ENCODE measurements around the gene ETV2. TPM values are rescaled to one million over a fixed set of nuclear protein-coding genes. Genes with fewer than 3 reads are reported as not detected.
"Not testable (repeated sequence)": the region's sequence is repeated elsewhere in the genome, so short reads cannot be mapped to it uniquely, and the experiment has no call there.

Gene ETV2
- total RNA-seq, 1 donor from 2014 or later: 0.35 TPM

DNA sequence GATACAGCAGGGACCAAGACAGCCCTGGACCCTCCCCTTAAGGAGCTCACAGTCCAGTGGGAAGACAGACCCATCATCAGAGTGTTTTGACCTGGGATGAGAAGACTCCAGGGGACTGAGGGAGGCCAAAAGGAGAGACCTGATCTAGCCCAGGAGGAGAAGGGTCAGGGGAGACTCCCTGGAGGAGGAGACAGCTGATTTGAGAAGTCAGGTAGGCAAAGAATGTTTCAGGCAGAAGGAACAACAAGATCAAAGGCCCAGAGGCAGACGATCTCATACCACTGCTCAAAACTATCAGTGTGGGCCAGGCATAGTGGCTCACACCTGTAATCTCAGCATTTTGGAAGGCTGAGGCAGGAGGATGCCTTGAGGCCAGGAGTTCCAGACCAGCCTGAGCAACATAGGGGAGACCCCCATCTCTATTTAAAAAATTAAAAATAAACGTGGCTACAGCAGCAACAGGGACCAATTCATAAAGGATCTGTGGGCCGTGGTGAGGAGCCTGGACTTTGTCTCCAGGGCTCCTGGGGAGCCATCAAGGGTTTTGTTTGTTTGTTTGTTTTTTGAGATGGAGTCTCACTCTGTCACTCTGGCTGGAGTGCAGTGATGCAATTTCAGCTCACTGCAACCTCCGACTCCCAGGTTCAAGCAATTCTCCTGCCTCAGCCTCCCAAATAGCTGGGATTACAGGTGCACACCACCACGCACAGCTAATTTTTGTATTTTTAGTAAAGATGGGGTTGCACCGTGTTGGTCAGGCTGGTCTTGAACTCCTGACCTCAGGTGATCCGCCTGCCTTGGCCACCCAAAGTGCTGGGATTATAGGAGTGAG lies 4.4 kb downstream of the ETV2 start:
- no peak for DNase-seq (ENCODE audit: low read depth)
- TF ChIP-seq, protein P1, sequence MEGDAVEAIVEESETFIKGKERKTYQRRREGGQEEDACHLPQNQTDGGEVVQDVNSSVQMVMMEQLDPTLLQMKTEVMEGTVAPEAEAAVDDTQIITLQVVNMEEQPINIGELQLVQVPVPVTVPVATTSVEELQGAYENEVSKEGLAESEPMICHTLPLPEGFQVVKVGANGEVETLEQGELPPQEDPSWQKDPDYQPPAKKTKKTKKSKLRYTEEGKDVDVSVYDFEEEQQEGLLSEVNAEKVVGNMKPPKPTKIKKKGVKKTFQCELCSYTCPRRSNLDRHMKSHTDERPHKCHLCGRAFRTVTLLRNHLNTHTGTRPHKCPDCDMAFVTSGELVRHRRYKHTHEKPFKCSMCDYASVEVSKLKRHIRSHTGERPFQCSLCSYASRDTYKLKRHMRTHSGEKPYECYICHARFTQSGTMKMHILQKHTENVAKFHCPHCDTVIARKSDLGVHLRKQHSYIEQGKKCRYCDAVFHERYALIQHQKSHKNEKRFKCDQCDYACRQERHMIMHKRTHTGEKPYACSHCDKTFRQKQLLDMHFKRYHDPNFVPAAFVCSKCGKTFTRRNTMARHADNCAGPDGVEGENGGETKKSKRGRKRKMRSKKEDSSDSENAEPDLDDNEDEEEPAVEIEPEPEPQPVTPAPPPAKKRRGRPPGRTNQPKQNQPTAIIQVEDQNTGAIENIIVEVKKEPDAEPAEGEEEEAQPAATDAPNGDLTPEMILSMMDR (conservative IDR thresholded peaks at IDR 0.05; ENCODE audit: low read depth, low read length): no peak
- no peak overlapping the region for H3K4me3 ChIP-seq (ENCODE audit: low read depth, low read length)

- peak; percentile 76 for DNase-seq (ENCODE audit: low read depth)
- TF ChIP-seq, protein P1 (conservative IDR thresholded peaks at IDR 0.05; ENCODE audit: low read depth, low read length): no peak
- peak within 1 kb of the TSS; percentile 85 for H3K4me3 ChIP-seq (ENCODE audit: low read depth, low read length)
Measured at GRCh38 chr19:35648017-35648961, 6.7 kb downstream of the ETV2 start, which contains the start of gene COX6B1. TSS of gene COX6B1 (plus strand) at chr19:35648323. CDS start at chr19:35651244, 2,921 bp downstream.

DNA sequence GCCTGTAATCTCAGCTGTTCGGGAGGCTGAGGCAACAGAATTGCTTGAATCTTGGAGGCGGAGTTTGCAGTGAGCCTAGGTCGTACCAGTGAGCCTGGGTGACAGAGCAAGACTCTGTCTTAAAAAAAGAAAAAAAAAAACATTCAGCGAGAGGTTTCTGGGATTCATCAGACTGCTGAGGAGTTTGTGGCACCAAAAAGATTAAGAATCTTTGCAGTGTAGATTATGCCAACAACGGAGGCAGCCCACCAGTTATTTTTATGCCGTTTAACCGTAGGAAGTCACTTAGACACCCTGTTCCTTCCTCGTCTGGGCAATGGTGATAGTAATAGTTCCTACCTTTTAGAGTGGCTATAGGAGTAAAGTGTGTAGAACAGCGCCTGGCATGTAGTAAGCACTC lies 9.0 kb downstream of the ETV2 start:
- no peak for DNase-seq (ENCODE audit: low read depth)
- no peak overlapping the region for H3K4me3 ChIP-seq (ENCODE audit: low read depth, low read length)
- TF ChIP-seq, protein P1 (conservative IDR thresholded peaks at IDR 0.05; ENCODE audit: low read depth, low read length): no peak

DNA sequence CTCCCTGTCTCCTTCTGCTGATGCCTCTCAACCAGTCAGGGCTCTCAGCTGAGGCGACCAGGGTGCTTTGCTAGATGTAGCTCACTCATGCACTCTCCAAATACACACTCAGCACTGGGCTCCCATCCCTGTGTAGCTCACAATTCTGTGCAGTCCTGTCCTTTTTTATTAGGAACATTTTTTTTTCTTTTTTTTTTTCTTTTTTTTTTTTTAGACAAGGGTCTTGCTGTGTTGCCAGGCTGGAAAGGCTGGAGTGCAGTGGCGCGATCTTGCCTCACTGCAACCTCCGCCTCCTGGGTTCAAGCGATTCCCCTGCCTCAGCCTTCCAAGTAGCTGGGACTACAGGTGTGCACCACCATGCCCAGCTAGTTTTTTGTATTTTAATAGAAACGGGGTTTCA lies 13.3 kb downstream of the ETV2 start:
- not testable (repeated sequence) for DNase-seq (ENCODE audit: low read depth); H3K4me3 ChIP-seq (ENCODE audit: low read depth, low read length)

DNA sequence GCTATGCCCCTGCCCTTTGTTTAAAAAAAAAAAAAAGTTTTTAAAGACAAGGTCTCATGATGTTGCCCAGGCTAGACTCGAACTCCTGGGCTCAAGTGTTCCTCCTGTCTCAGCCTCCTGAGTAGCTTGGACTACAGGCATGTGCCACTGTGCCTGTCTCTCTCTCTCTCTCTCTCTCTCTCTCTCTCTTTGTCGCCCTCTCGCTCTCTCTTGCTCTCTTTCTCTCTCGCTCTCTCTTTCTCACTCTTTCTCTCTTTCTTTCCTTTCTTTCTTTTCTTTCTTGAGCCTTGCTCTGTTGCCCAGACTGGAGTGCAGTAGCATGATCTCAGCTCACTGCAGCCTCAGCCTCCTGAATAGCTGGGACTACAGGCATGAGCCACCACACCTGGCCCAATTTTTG lies 14.1 kb downstream of the ETV2 start:
- no peak for DNase-seq (ENCODE audit: low read depth)
- TF ChIP-seq, protein P1 (conservative IDR thresholded peaks at IDR 0.05; ENCODE audit: low read depth, low read length): no peak
- H3K4me3 ChIP-seq (ENCODE audit: low read depth, low read length): no peak overlapping the region

GRCh38 chr19:35656700-35657099 lies 15.2 kb downstream of the ETV2 start:
- TF ChIP-seq, protein P1 (conservative IDR thresholded peaks at IDR 0.05; ENCODE audit: low read depth, low read length): no peak
- no peak overlapping the region for H3K4me3 ChIP-seq (ENCODE audit: low read depth, low read length)
- no peak for DNase-seq (ENCODE audit: low read depth)
